RWPE2 (cell line): ENCODE results near the gene NQO2.

Experiments used
- ATAC-seq: fragments of 200-7000 bp; cut with Tn5 transposase; 3 replicates; pipeline ENCODE4 v1.9.1; 2021; ENCODE audit warnings: low read depth
- DNase-seq: peaks from one replicate; pipeline ENCODE4 v3.0.0-alpha.2; 2020; ENCODE audit warnings: low spot score
- H3K27ac ChIP-seq: fragments of 450-650 bp; 2 replicates; pipeline ENCODE4 v1.5.1; 2017; ENCODE audit warnings: mild to moderate bottlenecking; ENCODE audit not compliant: poor library complexity, severe bottlenecking
- H3K27me3 ChIP-seq: fragments of 250-450 bp; sonication (Bioruptor Pico); 2 replicates; pipeline ENCODE4 v1.5.1; 2021; ENCODE audit warnings: mild to moderate bottlenecking, moderate library complexity; ENCODE audit not compliant: insufficient read depth, poor library complexity, severe bottlenecking
- H3K36me3 ChIP-seq: fragments of 250-450 bp; sonication (Bioruptor Pico); 2 replicates; pipeline ENCODE4 v1.5.1; 2020; ENCODE audit warnings: low read depth, mild to moderate bottlenecking, moderate library complexity
- H3K4me1 ChIP-seq: fragments of 250-450 bp; sonication (Bioruptor Pico); 2 replicates; pipeline ENCODE4 v1.5.1; 2021; ENCODE audit warnings: mild to moderate bottlenecking, moderate library complexity; ENCODE audit not compliant: insufficient read depth, poor library complexity, severe bottlenecking
- H3K4me3 ChIP-seq: fragments of 250-450 bp; sonication (Bioruptor Pico); 2 replicates; pipeline ENCODE4 v1.5.1; 2021; ENCODE audit warnings: mild to moderate bottlenecking, moderate library complexity; ENCODE audit not compliant: severe bottlenecking
- H3K9me3 ChIP-seq: fragments of 250-450 bp; sonication (Bioruptor Pico); 2 replicates; pipeline ENCODE4 v1.5.1; 2021; ENCODE audit warnings: mild to moderate bottlenecking, moderate library complexity; ENCODE audit not compliant: severe bottlenecking
- TF ChIP-seq, protein P1 (sequence below): fragments of 450-650 bp; IDR thresholded peaks from one replicate; pipeline ENCODE4 v1.5.1; 2017; ENCODE audit warnings: mild to moderate bottlenecking, moderate library complexity; ENCODE audit not compliant: poor library complexity, severe bottlenecking

The NQO2 gene

DNA sequence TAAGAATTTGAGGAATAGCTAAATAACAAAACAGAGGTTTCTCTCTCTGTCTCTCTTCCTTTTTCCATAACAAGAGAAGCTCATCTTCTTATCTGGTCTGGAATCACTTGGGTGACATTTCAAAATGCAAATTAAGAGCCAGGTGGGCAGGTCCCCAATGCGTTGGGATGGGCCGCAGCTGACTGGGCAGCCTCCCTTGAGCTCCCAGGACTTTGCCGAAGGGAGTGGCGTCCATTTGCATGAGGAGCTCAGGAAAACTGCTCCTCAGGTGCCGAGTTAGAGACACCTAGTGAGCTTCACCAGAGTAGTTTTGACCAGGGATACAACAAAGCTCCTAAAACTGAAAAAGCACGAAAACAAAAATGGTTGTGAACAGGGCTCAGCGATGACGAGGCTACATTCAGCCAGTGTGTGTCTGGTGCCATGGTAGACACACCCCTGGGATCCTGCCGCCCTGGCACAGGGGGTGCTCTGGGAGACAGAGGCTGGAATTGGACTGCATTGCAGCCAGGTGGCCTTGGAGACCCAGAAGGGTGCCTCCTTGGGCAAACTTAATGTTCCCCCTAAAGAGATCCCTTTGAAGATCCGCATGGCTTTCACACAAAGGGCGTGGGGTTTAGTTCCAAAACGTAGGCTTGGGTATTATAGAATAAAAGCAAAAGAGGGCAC is 14.8 kb upstream of the NQO2 start:
- no peaks in the 10 kb centered on the region for H3K36me3 ChIP-seq
- H3K27me3 ChIP-seq, result no peaks in the 10 kb centered on the region
- H3K4me3 ChIP-seq, result no peak overlapping the region
- no peak overlapping the region for H3K27ac ChIP-seq
- DNase-seq (no peak), ATAC-seq (no peak)
- H3K9me3 ChIP-seq, result no peaks in the 10 kb centered on the region
- TF ChIP-seq, protein P1, sequence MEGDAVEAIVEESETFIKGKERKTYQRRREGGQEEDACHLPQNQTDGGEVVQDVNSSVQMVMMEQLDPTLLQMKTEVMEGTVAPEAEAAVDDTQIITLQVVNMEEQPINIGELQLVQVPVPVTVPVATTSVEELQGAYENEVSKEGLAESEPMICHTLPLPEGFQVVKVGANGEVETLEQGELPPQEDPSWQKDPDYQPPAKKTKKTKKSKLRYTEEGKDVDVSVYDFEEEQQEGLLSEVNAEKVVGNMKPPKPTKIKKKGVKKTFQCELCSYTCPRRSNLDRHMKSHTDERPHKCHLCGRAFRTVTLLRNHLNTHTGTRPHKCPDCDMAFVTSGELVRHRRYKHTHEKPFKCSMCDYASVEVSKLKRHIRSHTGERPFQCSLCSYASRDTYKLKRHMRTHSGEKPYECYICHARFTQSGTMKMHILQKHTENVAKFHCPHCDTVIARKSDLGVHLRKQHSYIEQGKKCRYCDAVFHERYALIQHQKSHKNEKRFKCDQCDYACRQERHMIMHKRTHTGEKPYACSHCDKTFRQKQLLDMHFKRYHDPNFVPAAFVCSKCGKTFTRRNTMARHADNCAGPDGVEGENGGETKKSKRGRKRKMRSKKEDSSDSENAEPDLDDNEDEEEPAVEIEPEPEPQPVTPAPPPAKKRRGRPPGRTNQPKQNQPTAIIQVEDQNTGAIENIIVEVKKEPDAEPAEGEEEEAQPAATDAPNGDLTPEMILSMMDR, result no peak
- H3K4me1 ChIP-seq, result peaks cover 47% of the 10 kb centered on the region

DNA sequence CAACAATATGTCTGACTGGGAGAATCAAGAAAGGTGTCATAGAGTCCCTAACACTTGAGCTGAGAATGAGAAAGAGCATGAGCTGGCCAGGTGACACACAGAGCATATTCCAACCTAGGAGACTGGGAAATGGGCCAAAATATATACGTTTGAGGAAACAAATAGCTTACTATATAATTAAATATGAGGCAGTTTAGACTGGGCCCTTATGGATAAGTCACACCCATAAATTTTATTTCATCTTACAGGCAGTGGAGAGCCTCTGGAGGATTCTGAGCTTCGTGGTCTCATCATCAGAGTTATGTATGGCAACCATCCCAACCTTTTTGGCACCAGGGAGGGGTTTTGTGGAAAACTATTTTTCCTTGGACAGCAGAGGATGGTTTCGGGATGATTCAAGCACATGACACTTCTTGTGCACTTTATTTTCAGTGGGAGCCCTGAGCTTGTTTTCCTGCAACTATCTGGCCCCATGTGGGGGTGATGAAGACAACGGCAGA is 12.9 kb upstream of the NQO2 start:
- TF ChIP-seq, protein P1, result no peak
- DNase-seq, result no peak
- peak overlapping the region; percentile 92 for H3K27ac ChIP-seq
- no peak overlapping the region for H3K4me3 ChIP-seq
- ATAC-seq, result peak; percentile 4; the same call in 2 of the 3 replicates
- peaks cover 40% of the 10 kb centered on the region for H3K4me1 ChIP-seq
- no peaks in the 10 kb centered on the region for H3K27me3 ChIP-seq
- no peaks in the 10 kb centered on the region for H3K36me3 ChIP-seq
- H3K9me3 ChIP-seq, result no peaks in the 10 kb centered on the region

DNA sequence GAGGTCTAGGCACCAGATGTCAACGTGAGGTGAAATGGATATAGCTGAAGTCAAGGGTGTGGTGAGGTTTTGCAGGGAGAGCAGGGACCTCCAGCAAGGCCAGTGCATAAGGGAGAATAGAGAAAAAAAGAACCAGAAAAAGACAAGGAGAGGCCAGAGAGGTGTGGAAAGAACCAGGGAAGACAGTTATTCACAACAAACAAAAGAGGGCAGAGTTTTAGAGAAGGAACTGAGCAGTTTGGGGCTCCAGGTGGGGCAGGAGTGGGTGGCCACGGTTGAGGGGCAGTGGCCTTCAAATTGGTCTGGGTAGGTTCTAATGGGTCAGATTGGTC is 11.6 kb upstream of the NQO2 start:
- Histone ChIP-seq H3K27me3 (no peaks in the 10 kb centered on the region), H3K4me1 (peaks cover 32% of the 10 kb centered on the region), H3K9me3 (no peaks in the 10 kb centered on the region), H3K27ac (peak overlapping the region; percentile 92), H3K36me3 (no peaks in the 10 kb centered on the region), H3K4me3 (peak overlapping the region; percentile 41)
- DNase-seq, result no peak
- TF ChIP-seq, protein P1, result no peak
- ATAC-seq, result no peak

DNA sequence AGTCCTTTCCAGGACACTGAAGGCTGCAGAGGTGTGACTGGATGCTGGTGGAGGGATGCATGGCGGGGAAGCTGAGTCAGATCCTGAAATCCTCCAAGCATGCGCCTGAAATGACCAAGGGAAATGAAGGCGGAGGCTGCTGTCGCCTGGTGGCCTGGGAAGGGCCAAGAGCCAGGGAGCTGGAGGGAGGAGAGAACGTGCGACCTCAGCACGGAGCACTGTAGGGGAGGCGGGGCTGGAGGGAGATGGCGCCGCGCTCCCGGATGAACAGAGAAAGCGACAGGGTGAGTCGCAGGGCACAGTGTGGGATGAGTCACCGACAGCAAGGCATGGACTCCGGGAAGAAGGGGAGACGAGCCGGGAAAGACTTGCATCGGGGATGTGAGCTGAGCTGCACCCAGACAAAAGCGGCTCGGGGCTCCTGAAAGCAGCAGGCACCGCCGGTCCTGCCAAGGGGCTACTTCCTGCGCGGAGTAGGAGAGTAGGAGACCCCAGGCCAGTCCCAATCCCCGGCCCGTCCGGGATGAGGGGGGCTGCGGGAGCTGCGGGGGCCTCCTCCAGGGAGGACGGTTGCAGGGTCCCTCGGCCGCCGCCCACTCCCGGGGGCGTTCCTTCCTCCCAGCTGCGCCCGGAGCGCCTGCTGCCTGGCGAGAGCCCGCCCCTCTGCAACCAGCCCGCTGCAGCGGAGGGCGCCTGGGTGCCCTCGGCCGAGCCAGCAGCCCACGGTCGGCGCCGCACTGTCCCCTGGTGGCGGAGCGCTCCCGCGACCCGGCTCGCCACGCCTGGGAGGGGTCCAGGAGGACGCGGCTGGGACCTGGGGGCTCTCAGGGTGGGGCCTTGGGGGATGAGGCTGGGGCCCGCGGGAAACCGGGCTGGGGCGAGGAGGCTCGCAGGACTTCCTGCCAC is 11.0 kb upstream of the NQO2 start:
- Histone ChIP-seq H3K9me3 (no peaks in the 10 kb centered on the region), H3K36me3 (no peaks in the 10 kb centered on the region), H3K27me3 (no peaks in the 10 kb centered on the region), H3K4me1 (peaks cover 32% of the 10 kb centered on the region), H3K4me3 (peak overlapping the region; percentile 41), H3K27ac (peak overlapping the region; percentile 92)
- TF ChIP-seq, protein P1, result peak; percentile 95
- ATAC-seq (peak; percentile 63), DNase-seq (peak; percentile 90)
